Epithelial cell of esophagus (primary cell): ENCODE results near the gene SORCS2.

ENCODE experiments used
- DNase-seq: peaks from one replicate; pipeline ENCODE4 v3.0.0; 2010; ENCODE audit warnings: low read depth
- H3K4me3 ChIP-seq: 2 replicates; pipeline ENCODE4 v1.5.1; 2011; ENCODE audit warnings: mild to moderate bottlenecking, low read length, control low read depth
- TF ChIP-seq, protein P1 (sequence below): IDR thresholded peaks from 2 replicates; pipeline ENCODE4 v1.5.1; 2011; ENCODE audit warnings: low read depth, mild to moderate bottlenecking, low read length, control low read depth, inconsistent platforms; ENCODE audit not compliant: insufficient read depth; ENCODE audit errors: missing control alignments

Gene SORCS2

GRCh38 chr4:7309636-7310390 lies 117.5 kb downstream of the SORCS2 start:
- TF ChIP-seq, protein P1, sequence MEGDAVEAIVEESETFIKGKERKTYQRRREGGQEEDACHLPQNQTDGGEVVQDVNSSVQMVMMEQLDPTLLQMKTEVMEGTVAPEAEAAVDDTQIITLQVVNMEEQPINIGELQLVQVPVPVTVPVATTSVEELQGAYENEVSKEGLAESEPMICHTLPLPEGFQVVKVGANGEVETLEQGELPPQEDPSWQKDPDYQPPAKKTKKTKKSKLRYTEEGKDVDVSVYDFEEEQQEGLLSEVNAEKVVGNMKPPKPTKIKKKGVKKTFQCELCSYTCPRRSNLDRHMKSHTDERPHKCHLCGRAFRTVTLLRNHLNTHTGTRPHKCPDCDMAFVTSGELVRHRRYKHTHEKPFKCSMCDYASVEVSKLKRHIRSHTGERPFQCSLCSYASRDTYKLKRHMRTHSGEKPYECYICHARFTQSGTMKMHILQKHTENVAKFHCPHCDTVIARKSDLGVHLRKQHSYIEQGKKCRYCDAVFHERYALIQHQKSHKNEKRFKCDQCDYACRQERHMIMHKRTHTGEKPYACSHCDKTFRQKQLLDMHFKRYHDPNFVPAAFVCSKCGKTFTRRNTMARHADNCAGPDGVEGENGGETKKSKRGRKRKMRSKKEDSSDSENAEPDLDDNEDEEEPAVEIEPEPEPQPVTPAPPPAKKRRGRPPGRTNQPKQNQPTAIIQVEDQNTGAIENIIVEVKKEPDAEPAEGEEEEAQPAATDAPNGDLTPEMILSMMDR = no peak
- DNase-seq = no peak
- H3K4me3 ChIP-seq = no peak overlapping the region

DNA sequence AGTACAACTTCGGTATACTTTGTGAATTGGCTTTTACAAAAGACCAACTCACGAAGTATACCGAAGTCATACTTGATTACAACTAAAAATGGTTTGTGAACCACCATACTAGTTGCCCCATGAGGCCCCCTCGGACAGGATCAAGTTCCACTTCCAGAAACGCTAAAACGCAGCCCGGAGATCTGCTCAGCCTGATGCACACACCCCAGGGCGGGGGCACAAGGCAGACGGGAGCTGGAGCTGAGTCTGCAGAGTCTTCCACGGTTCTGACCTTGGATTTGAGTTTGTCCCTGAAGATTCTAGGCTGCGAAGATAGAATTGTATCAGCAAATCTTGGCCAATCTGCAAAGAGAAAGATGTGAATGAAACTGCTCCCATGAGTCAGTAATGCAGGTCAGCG lies 118.1 kb downstream of the SORCS2 start:
- no peak overlapping the region for H3K4me3 ChIP-seq
- DNase-seq = no peak
- TF ChIP-seq, protein P1 = no peak

GRCh38 chr4:7311205-7311604 lies 118.9 kb downstream of the SORCS2 start:
- TF ChIP-seq, protein P1 = no peak
- DNase-seq = no peak
- no peak overlapping the region for H3K4me3 ChIP-seq

GRCh38 chr4:7312691-7313090 lies 120.4 kb downstream of the SORCS2 start:
- TF ChIP-seq, protein P1 = no peak
- DNase-seq = no peak
- H3K4me3 ChIP-seq = no peak overlapping the region

GRCh38 chr4:7313347-7313811 lies 121.0 kb downstream of the SORCS2 start:
- no peak for DNase-seq
- TF ChIP-seq, protein P1 = no peak
- no peak overlapping the region for H3K4me3 ChIP-seq

- no peak overlapping the region for H3K4me3 ChIP-seq
- TF ChIP-seq, protein P1 = no peak
- no peak for DNase-seq
Measured at GRCh38 chr4:7313991-7314390, 121.7 kb downstream of the SORCS2 start.

- TF ChIP-seq, protein P1 = no peak
- H3K4me3 ChIP-seq = no peak overlapping the region
- no peak for DNase-seq
Measured at GRCh38 chr4:7315286-7315685, 122.9 kb downstream of the SORCS2 start.
